ENCODE results near the gene DYNLL2.

Gene DYNLL2

DNA sequence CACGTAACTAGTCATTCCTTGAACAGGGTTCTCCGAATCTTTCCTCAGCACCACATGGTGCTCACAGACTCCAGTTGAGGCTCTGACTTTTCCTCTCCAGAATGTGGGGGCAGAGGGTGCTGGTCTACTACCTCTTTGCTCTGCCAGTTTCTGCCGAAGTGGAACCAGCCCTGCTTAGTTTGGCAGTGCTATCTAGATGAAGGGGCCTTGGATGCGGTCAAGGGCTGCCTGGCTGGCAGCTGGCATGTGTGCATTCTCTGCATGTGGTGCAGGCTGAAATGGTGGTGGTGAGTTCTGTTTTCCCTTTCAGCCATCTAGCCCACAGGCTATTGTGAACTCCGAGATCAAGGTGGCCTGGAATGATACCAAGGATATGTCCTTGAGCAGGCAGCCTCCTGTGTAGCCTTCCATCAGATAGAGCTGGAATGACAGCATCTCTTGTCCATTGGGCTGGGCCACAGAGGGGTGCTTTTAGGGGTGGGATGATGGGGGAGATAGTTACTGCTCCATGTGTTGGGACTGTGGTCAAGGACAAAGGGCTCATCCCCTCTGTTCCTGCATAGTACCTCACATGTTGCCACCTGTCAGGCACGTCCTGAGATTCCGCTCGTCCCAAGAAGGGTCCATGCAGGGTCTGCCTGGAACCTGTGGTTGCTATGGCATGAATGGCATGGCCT lies 2.0 kb downstream of the DYNLL2 start:
- TF ChIP-seq POLR2AphosphoS5 (IDR thresholded peaks at IDR 0.05; ENCODE audit: low read depth, low read length) (no peak), SIN3A (IDR thresholded peaks at IDR 0.05; ENCODE audit: borderline replicate concordance, insufficient read depth, low read length) (no peak), TAF1 (IDR thresholded peaks at IDR 0.05; ENCODE audit: borderline replicate concordance, insufficient read depth, low read length) (no peak), FOXP2 (optimal IDR thresholded peaks at IDR 0.05; ENCODE audit: borderline replicate concordance, extremely low read depth, extremely low read length, insufficient read depth) (no peak)
- TF ChIP-seq, protein P1, sequence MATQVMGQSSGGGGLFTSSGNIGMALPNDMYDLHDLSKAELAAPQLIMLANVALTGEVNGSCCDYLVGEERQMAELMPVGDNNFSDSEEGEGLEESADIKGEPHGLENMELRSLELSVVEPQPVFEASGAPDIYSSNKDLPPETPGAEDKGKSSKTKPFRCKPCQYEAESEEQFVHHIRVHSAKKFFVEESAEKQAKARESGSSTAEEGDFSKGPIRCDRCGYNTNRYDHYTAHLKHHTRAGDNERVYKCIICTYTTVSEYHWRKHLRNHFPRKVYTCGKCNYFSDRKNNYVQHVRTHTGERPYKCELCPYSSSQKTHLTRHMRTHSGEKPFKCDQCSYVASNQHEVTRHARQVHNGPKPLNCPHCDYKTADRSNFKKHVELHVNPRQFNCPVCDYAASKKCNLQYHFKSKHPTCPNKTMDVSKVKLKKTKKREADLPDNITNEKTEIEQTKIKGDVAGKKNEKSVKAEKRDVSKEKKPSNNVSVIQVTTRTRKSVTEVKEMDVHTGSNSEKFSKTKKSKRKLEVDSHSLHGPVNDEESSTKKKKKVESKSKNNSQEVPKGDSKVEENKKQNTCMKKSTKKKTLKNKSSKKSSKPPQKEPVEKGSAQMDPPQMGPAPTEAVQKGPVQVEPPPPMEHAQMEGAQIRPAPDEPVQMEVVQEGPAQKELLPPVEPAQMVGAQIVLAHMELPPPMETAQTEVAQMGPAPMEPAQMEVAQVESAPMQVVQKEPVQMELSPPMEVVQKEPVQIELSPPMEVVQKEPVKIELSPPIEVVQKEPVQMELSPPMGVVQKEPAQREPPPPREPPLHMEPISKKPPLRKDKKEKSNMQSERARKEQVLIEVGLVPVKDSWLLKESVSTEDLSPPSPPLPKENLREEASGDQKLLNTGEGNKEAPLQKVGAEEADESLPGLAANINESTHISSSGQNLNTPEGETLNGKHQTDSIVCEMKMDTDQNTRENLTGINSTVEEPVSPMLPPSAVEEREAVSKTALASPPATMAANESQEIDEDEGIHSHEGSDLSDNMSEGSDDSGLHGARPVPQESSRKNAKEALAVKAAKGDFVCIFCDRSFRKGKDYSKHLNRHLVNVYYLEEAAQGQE (IDR thresholded peaks at IDR 0.05; ENCODE audit: insufficient read depth in 1 of 2, low read depth in 2 of 2, low read length in 2 of 2): no peak

DNA sequence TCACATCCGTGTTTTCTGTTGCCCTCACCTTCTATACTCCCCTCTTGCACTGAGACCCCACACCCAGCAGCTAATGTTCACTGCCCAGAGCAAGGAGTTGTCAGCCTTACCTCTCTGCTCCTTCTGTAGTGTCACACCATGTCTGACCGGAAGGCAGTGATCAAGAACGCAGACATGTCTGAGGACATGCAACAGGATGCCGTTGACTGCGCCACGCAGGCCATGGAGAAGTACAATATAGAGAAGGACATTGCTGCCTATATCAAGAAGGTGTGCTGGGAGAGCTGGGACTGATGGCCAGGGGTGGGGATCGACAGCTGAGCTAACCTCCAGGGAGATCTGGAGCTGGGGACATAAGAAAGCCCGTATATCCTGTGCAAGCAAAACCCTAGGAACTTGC lies 3.7 kb downstream of the DYNLL2 start:
- TF ChIP-seq SIN3A (IDR thresholded peaks at IDR 0.05; ENCODE audit: borderline replicate concordance, insufficient read depth, low read length) (no peak), FOXP2 (optimal IDR thresholded peaks at IDR 0.05; ENCODE audit: borderline replicate concordance, extremely low read depth, extremely low read length, insufficient read depth) (no peak), TAF1 (IDR thresholded peaks at IDR 0.05; ENCODE audit: borderline replicate concordance, insufficient read depth, low read length) (no peak), POLR2AphosphoS5 (IDR thresholded peaks at IDR 0.05; ENCODE audit: low read depth, low read length) (no peak)
- TF ChIP-seq, protein P1 (IDR thresholded peaks at IDR 0.05; ENCODE audit: insufficient read depth in 1 of 2, low read depth in 2 of 2, low read length in 2 of 2): no peak

DNA sequence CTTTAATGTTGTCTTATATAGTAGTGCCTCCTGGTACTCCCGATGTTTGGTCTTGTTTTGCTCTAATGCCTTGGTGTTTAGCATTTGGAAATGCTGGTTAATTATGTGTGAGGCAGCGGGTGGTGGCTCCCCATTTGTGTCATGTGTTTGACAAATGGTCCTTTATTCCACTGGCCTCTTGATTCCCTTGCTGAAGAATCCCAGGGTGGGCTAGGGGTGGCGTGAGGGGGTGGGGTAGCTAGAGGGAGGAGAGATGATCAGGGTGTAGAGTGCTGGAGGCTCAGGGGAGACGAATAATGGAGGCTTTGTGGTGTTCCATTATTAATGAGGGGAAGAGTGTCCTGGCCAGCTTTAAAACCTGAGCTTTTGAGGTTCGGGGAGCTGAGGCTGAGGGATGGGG lies 5.4 kb downstream of the DYNLL2 start:
- TF ChIP-seq TAF1 (IDR thresholded peaks at IDR 0.05; ENCODE audit: borderline replicate concordance, insufficient read depth, low read length) (no peak), SIN3A (IDR thresholded peaks at IDR 0.05; ENCODE audit: borderline replicate concordance, insufficient read depth, low read length) (no peak), POLR2AphosphoS5 (IDR thresholded peaks at IDR 0.05; ENCODE audit: low read depth, low read length) (0 out of 2 replicates have a peak, but pooled peaks have one; percentile 37)

DNA sequence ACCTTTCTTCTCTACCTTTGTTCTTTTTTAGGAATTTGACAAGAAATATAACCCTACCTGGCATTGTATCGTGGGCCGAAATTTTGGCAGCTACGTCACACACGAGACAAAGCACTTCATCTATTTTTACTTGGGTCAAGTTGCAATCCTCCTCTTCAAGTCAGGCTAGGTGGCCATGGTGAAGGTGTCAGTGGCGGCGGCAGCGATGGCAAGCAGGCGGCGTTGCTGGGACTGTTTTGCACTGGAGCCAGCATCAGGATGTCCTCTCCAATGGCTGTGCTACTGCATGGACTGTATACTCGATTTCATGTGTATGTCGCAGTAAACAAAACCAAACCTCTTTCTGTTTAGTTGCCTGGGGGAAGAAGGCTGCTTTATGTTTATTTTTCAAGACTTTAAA lies 5.9 kb downstream of the DYNLL2 start:
- TF ChIP-seq FOXP2 (optimal IDR thresholded peaks at IDR 0.05; ENCODE audit: borderline replicate concordance, extremely low read depth, extremely low read length, insufficient read depth): no peak
- TF ChIP-seq, protein P1 (IDR thresholded peaks at IDR 0.05; ENCODE audit: insufficient read depth in 1 of 2, low read depth in 2 of 2, low read length in 2 of 2): no peak
- TF ChIP-seq POLR2AphosphoS5 (IDR thresholded peaks at IDR 0.05; ENCODE audit: low read depth, low read length): no peak
- no peak for TF ChIP-seq SIN3A (IDR thresholded peaks at IDR 0.05; ENCODE audit: borderline replicate concordance, insufficient read depth, low read length)
- no peak for TF ChIP-seq TAF1 (IDR thresholded peaks at IDR 0.05; ENCODE audit: borderline replicate concordance, insufficient read depth, low read length)

DNA sequence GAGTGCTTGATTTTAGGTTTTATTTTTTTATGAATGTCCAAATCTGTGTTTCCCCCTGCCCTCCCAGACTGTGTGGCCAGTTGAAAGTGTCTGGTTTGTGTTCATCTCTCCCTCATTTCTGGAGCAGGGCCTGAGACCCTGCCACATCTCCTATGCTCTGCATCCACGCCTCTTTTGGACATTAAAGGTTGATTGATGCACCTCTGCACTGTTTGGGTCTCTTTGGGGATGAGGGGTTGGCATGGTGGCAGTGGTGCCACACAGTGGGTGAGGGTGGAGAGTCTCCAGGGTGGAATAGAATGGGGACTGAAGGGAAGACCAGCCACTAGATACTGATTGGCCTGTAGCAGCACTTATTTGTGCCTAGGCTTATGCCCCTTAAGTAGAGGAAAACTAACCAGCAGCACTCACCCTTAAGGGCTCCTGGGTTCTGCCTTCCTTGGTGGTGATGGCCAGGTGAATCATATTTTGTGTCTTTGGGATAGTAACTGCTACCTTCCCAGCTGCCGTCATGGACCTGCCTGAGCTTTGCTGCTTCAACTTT lies 7.9 kb downstream of the DYNLL2 start:
- TF ChIP-seq SIN3A (IDR thresholded peaks at IDR 0.05; ENCODE audit: borderline replicate concordance, insufficient read depth, low read length) (no peak), POLR2AphosphoS5 (IDR thresholded peaks at IDR 0.05; ENCODE audit: low read depth, low read length) (0 out of 2 replicates have a peak, but pooled peaks have one; percentile 6)

DNA sequence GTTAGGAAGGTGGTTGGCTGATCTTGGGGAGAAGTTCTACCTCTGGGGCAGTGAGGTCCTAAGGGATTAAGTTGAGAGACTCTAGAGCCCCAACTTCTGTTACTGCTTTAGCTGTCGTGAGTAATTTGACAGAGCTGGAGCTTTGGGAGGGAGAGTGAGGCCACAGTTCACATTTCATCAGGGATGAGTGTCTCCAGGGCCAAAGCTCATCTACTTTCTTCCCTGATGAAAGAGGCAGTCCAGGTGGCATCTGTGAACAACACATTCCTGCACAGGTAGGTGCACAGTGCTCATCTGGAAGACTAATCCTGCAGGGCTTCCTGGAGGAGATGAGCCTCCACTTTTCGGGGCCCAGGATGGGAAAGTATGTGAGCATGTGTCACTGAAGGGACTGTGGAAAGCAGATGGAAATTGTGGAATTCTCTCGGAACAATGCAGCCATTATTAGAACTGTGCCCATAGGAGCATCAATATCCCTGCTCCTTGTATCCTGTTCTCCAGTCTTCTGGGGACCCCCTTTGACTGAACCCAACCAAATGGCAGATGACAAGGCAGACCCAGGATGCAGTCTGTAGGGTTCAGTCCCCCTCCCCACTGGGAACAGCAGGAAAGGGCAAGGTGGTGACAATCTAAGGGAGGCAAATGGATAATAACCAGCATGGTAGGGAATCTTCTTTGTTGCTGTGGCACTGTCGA lies 9.0 kb downstream of the DYNLL2 start:
- TF ChIP-seq FOXP2 (optimal IDR thresholded peaks at IDR 0.05; ENCODE audit: borderline replicate concordance, extremely low read depth, extremely low read length, insufficient read depth): no peak
- peak; percentile 58; the same call in 1 of the 2 replicates for TF ChIP-seq POLR2AphosphoS5 (IDR thresholded peaks at IDR 0.05; ENCODE audit: low read depth, low read length)
